ENCODE results near the gene BCR.

The BCR gene

DNA sequence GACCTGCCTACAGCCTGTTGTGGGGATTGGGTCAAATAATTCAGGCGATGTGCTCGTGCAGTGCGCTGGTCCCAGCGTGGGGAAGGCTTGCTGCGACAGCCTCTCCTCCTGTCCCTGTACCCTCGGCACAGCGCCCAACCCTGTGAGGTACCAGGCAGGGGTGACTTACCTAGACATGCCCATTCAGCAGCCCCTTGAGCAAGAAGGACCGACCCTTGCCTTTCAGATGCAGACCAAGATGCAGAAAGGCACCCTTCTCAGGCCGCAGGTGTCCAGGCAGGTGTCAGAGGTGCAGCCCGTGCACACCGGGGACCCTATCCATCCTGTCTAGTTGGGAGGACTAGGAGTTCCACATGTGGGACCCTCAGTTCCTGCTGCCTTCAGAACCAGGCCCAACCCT, 102.7 kb downstream of the BCR start:
- TF ChIP-seq, protein P1, sequence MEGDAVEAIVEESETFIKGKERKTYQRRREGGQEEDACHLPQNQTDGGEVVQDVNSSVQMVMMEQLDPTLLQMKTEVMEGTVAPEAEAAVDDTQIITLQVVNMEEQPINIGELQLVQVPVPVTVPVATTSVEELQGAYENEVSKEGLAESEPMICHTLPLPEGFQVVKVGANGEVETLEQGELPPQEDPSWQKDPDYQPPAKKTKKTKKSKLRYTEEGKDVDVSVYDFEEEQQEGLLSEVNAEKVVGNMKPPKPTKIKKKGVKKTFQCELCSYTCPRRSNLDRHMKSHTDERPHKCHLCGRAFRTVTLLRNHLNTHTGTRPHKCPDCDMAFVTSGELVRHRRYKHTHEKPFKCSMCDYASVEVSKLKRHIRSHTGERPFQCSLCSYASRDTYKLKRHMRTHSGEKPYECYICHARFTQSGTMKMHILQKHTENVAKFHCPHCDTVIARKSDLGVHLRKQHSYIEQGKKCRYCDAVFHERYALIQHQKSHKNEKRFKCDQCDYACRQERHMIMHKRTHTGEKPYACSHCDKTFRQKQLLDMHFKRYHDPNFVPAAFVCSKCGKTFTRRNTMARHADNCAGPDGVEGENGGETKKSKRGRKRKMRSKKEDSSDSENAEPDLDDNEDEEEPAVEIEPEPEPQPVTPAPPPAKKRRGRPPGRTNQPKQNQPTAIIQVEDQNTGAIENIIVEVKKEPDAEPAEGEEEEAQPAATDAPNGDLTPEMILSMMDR (IDR thresholded peaks at IDR 0.05; ENCODE audit: low read depth, low read length): no peak
- no peak overlapping the region for H3K4me3 ChIP-seq (ENCODE audit: low read depth, low read length)

DNA sequence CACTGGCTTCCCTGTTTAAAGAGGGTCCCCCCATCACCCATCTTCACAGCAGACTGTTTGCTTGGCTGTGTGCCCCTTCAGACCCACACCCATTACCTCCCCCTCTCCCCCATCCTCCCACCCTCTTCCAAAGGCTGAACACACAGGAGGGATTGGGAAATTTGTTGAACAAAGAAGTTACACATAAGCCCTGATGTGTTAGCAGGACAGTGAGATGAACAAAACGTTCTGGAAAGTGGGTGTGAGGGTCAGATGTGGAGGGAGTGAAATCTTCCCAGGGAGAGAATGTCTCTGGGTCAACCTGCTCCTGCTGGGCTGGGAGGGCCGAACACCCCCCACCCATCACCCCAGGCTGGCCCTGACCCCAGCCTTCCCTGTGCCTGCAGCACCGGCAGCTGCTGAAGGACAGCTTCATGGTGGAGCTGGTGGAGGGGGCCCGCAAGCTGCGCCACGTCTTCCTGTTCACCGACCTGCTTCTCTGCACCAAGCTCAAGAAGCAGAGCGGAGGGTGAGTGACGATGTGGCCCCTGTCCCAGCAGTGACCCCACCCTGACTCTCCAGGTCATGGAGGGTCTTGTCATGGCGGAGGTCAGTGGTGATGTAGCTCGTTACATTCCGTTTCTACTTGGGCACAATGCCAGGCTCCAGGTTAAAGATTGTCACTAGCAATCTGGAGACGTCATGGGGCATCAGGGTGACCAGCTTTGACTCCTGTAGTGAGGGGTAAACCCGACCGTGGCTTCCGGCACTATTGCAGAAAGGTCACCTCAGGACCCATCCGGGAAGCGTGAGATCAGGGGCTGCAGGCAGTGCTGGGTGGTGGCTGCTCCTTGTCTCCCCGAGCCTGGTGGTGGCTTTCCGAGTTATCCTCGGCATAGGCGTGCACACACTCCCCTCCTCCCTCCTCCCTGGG, 103.5 kb downstream of the BCR start:
- TF ChIP-seq, protein P1 (IDR thresholded peaks at IDR 0.05; ENCODE audit: low read depth, low read length): no peak
- H3K4me3 ChIP-seq (ENCODE audit: low read depth, low read length): no peak overlapping the region

DNA sequence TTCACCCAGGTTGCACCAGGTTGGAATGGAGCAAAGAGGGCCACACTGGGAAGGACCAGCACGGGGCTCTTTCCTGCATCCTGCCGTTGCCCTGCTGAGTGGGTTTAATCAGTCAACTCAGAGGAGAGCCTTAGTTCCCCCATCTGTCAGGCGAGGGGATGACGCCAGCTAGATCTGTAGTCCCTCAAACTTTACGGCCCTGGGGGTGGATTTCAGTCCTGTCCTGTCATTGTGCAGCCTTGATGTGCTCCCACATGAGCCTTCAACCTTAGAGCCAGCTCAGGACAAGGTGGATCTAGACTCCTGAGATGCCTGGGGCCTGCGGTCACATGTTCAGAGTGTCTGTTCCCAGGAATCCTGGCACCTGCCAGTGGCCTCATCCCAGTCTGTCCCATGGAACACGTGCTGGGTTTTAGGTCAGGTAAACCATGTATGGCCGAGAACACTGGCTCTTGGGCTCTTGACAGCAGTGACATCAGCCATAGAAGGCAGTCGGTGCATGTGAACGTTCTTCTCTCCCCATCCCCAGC, 104.3 kb downstream of the BCR start:
- H3K4me3 ChIP-seq (ENCODE audit: low read depth, low read length): no peak overlapping the region
- TF ChIP-seq, protein P1 (IDR thresholded peaks at IDR 0.05; ENCODE audit: low read depth, low read length): no peak

DNA sequence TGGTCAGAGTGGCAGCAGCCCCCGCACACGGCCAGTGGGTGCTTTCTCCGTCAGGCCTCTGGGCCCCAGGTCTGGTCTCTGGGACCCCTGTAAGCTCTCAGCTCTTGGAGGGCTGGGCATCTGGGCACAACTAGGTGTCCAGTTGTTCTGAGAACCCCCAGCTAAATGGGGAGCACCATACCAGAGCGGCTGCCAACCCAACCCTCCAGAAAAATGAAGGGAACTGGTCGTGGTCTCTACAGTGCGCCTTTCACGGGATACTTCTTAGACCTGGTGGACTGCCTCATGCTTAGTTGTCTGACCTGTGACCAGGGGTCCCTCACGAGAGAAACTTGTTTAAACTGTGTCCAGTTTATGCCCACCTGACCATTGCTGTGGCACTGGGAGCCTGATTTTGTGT, 104.9 kb downstream of the BCR start:
- TF ChIP-seq, protein P1 (IDR thresholded peaks at IDR 0.05; ENCODE audit: low read depth, low read length): no peak

DNA sequence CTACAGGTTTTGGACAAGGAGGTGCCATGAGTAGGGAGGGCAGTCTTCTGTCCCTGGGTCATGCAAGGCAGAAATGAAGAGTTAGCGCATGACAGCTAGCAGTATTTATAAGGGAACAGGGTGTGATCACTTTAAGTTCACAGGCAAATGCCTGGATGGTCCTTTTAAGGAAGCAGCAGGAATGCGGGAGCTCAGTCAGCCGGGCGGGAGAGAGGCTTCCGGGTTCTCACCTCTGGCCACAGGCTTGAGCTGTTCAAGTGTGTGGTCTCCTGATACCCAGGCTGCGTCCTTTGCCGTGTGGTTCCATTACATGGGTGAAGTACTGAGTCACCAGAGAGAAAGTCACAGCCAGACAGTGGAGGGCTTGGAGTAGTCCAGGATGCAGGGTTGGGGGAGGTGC, 105.4 kb downstream of the BCR start:
- H3K4me3 ChIP-seq (ENCODE audit: low read depth, low read length): no peak overlapping the region
- TF ChIP-seq, protein P1 (IDR thresholded peaks at IDR 0.05; ENCODE audit: low read depth, low read length): no peak

More for the DNA sequence above, 104.9 kb downstream of the BCR start:
- H3K4me3 ChIP-seq (ENCODE audit: low read depth, low read length): no peak overlapping the region

DNA sequence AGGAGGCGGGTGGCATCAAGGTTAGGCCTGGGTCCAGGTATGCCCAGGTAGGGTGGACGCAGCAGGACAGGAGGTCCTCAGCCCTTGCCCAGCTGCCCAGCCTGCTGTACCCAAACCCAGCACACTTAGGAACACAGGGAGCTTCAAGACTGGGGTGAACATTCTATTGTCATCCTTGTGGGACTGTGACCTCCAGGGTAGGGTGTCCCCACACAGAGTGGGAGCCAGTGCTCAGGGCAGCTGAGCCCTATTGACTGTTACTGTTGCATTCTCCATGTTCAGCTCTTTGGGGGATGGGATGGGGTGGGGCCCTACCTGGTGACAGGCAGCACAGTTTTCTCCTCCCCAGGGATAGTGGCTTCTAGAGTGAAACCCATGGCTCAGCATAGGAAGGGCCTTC, 106.0 kb downstream of the BCR start:
- H3K4me3 ChIP-seq (ENCODE audit: low read depth, low read length): no peak overlapping the region
- TF ChIP-seq, protein P1 (IDR thresholded peaks at IDR 0.05; ENCODE audit: low read depth, low read length): no peak

All from WI38 (cell line).